HT-29 (cell line): ENCODE data around the gene MBD1. TPM values are rescaled to one million over a fixed set of nuclear protein-coding genes. Genes with fewer than 3 reads are reported as not detected.
"Not testable (repeated sequence)": the region's sequence is repeated elsewhere in the genome, so short reads cannot be mapped to it uniquely, and the experiment has no call there.

Source experiments
- DNase-seq: peaks from one replicate; pipeline ENCODE4 v3.0.0-alpha.2; 2015; ENCODE audit warnings: low spot score
- small RNA-seq: library from RNA; depleted of rRNA; stranded (forward); fragments of <200 nt; gene quantifications from one replicate; pipeline ENCODE3, GENCODE V24; 2014
- total RNA-seq: library from RNA; depleted of rRNA; stranded (reverse); fragments of >200 nt; shearing (Covaris generic); gene quantifications from 2 replicates; pipeline ENCODE4 v1.2.3, GENCODE V29; 2014; rRNA removed

The MBD1 gene
- total RNA-seq, 1 experiment from 2014 or later, result 50.5 TPM

DNA sequence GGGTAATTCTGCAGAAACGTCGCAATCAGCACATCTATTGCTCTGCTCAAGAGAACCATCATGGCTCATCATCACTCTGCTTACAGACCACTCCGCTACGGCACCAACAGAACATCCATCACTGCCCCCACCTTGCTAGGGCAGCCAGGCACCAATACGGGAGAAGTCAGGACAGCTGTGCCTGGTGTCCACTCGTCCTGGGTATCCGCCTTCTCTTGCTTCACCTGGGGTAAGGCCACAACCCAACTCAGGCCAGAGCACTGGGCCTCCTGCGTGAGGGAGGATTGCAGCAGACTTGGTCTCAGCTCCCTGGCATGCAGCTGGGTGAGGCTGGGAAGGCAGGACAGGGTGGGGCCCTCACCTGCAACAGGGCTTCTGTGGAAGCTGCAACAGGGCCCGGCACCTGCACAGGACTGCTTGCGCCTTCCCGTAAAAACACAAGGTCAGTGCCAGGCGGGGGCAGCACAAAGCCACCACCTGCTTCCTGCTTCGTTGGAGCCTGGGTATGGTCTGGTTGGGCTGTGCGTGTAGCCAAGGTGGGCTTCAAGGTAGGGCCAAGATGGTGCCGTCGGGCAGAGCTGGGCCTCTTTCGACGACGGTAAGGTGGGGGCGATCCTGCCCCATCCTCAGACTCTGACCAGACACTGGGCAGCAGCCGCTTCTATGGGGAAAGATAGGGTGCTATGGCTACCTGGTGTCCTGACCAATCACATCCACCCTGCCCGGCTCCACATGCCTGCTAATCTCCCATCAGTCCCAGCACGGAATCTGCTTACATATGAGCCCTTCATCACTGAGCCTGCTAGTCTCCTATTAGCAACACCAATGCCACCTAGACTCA, 7.9 kb downstream of the MBD1 start:
- DNase-seq, result no peak

DNA sequence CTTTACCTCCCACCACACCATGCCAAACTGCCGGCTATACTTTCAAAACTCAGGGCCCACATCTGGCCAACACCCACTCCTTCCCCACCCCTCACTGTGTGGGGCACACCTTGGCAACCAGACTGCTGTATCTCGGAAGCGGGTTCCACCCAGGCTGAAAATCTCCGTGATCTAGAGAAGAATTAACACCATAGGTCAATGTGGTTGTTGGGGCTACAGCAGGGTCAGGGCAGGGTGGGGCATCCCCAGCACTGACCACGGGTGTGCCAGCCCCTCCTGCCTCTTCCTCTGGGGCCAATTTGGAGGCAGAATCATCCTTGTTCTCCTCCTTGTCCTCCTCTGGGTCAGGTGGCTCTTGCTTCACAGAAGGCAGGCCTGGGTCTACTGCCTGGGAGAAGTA, 8.8 kb downstream of the MBD1 start:
- DNase-seq, result no peak

DNA sequence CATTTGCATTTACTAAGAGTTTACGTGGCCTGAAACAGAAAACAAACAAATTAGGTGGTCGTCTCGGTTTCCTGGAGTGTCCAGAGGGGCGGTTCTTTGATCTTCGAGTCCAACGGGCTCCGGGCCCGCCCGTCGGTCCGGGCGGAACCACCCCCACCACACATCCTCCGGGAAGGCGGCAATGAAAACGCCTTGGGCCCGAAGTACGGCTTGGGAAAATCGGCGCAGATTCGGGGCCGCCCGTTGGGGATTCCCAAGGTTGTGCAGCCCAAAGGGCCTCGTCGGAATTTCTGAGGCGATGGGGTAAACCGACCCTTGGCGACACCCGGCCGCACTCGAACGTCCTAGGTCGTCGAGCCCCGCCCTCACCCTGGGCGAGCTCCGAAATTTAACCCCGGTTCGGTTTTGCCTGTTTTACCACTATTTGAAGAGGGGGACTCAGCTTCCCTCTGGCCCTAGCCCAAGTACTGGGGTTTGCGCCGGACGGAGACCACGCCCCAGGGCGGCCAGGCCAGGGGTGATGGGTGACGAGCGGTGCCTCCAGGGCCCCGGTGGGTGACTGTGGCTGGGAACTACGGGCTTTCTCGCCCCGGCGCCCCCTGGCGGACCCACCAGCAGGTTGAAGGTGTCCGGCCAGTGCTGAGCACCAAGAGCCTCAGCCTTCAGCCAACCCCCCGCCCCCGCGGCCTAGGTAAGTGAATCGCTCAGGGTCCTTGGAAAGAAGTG, 13.1 kb downstream of the MBD1 start:
- DNase-seq, result no peak

DNA sequence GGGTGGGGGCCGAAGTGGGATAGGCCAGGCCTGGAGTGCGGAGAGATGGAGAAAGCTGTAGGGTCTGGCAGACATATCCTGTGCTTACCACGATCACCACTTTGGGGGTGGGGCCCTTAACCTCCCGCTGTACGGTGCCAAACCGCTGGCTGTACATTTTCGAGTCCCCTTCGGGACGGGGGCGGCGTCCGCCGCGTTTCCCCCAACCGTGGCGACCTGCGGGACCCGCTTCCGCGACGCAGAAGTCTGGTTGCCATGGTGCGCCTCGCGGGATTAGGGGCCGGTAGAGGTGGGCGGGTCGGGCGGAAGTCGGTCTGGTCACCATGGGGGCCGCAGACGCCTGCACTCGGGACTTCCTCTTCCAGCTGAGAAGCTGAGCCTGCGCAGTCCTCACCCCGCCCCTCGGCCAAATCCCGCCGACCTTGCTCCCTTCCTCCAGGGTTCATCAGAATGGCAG, 15.0 kb downstream of the MBD1 start, which contains the start of gene CFAP53:
Gene CFAP53, minus strand, starts transcription at position 248 of the 457 bp plus-strand sequence. Its CDS starts 91 bp downstream, at position 157.
- peak; percentile 68 for DNase-seq

DNA sequence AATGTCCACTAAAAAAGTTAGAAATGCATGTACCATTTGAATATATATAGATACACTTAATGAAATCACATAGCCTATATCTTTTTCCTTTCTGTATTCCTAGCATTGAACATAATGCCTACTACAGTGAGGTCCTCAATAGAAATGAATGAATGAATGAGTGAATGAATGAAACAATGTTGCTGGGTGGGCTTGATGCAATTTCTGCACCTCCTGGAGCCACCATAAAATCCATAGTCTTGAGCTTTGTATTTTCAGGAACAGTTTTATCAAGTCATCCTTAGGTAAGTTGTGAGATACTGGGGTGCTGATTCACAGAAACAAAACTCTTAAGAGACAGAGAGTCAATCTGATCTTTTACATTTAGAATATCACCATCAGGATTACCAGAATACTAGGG, 18.3 kb downstream of the MBD1 start:
- no peak for DNase-seq

DNA sequence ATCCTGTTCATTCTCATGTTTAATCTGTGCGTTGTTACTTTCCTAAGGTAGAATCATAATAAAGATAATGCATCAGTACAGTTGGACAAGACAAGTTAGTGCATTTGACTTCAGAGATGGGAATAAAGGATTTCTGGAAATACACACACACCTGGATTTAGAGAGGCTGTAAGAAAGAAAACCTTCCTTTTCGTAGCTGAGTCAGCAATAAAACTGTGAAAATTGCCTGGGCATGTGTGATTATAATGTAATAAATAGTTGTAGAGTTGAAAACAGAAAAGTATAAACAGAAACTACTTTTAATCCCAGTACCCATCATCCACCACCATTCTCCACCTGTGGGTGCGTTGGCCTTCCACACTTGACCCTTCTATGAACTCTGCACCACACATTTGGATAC, 30.4 kb downstream of the MBD1 start:
- DNase-seq, result no peak

DNA sequence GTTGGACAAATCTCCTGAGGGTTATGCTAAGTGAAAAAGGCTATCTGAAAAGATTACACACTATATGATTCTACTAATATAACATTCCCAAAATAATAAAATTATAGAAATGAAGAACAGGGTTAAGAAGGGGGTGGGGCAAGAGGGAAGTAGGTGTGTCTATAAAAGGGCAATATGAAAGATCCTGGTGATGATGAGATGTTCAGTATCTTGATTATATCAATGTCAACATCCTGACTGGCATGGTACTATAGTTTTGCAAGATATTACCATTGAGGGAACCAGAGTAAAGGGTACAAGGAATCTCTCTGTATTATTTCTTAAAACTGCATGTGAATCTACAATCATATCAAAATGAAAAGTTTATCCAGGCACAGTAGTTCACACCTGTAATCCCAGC, 31.7 kb downstream of the MBD1 start:
- DNase-seq, result no peak

DNA sequence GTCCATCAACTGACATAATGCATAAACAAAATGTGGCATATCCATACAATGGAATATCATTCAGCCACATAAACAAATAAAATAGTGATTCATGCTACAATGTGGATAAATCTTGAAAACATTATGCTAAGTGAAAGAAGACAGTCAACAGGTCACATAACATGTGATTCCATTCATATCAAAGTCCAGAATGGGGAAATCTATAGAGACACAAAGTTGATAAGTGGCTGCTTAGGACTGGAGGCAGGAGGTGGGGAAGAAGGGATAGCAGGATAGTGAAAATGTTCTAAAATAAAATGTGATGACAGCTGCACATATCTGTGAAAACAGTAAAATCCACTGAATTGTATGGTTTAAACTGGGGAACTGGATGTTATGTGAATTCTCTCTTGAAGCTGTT, 33.8 kb downstream of the MBD1 start:
- no peak for DNase-seq

DNA sequence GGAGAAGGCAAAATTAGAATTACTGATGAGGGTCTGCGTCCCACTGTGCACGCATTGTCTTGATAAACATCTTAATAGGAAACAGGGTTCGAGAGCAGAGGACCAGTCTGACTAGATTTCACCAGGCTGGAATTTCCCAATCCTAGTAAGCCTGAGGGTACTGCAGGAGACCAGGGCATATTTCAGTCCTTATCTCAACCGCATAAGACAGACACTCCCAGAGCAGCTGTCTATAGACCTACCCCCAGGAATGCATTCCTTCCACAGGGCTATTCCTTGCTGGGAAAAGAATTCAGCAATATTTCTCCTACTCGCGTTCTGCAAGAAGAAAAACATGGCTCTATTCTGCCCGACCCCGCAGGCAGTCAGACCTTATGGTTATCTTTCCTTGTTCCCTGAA, 39.6 kb downstream of the MBD1 start:
- DNase-seq, result not testable (repeated sequence)

DNA sequence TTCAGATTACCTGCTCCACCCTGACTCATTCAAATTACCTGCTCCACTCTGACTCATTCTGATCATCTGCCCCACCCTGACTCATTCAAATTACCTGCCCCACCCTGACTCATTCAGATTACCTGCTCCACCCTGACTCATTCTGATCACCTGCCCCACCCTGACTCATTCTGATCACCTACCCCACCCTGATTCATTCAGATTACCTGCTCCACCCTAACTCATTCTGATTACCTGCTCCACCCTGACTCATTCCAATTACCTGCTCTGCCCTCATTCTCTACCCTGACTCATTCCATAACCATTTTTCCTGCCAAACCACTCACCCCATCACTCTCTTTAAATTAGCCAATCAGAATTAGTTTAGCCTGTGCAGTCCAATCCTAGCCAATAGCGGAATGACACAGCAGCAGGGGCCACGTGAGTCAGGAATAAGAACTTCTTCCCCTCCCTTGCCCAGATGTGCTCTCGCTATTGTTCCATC, 41.2 kb downstream of the MBD1 start:
- DNase-seq, result peak; percentile 22

DNA sequence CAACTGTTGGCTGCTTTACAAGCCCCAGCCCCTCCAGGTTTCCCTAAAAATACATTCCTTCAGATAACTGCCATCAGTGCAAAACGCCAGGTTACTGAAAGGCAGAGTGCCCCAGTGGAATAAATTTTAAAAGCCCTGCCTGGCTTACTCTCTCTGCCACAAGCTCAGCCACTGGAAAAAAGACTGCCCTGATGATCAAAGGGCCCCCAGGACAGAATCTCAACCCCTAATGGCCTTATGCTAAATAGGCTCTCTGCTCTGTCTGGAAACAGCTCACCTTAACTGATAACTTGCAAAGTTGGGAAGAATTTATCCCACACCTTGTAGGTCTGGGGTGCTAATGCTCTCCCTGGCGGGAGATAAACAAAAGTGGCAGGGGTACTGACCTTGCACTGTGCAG, 48.9 kb downstream of the MBD1 start:
- DNase-seq, result no peak

DNA sequence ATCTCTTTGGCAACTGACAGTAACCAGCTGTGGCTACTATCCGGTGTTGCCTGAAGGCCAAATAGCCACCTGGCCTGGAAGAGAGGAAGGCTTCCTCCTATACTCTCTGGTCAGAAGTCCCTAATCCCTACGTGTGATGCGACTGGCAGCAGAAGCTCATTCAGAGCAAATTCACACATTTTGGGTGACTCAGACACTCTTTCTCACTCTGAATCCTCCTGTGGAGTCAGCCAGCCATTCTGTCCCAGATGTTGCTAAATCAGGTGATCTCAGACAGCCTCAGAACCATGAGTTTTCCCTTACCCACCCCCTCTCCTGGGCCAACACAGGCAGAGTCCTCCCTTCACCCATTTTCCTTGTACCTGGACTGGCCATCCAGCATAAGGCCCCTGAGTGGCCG, 49.7 kb downstream of the MBD1 start:
- DNase-seq, result no peak

DNA sequence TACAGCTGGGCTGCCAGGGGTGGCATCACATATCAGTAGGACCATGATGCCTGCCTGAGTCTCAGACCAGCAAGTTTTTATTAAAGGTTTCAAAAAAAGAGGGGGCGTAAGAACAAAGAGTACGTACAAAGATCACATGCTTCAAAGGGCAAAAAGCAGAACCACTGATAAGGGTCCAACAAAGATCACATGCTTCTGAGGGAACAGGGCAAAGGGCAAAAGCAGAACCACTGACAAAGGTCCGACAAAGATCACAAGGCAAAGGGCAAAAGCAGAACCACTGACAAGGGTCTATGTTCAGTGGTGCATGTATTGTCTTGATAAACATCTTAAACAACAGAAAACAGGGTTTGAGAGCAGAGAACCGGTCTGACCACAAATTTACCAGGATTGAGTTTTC, 61.1 kb downstream of the MBD1 start:
- not testable (repeated sequence) for DNase-seq

Small RNAs within 50 kb of the gene (small RNA-seq; reads per million reads assigned to genes)
- 3.1 reads per million, percentile 75 among the genes with 10 or more reads in this experiment for gene RNA5SP458

Other genes with a start within 250 kb of the MBD1 start
- 29.3 and 35.9 TPM in 2 replicates for gene MYO5B, start 86.4 kb downstream of the MBD1 start, total RNA-seq
- not detected in 2 replicates for gene CFAP53, start 15.0 kb downstream of the MBD1 start, total RNA-seq
- 26.3 and 43.3 TPM in 2 replicates for gene CXXC1, start 6.2 kb upstream of the MBD1 start, total RNA-seq
- 7.7 and 9.4 TPM in 2 replicates for gene SKA1, start 93.5 kb upstream of the MBD1 start, total RNA-seq